Right lobe of liver (tissue), 6 donors: Measurements from ENCODE around the gene ACTN4. TPM values are rescaled to one million over a fixed set of nuclear protein-coding genes. Genes with fewer than 3 reads are reported as not detected.

Source experiments
- ATAC-seq, 4 donors: fragments of 200-7000 bp; cut with Tn5 transposase; one replicate each; pipeline ENCODE4 v1.9.1; 2020; ENCODE audit warnings: mild to moderate bottlenecking in 4 of 4, moderate library complexity in 4 of 4
- DNase-seq, 3 donors: peaks; one replicate each; pipeline ENCODE4 v3.0.0-alpha.2; 2020
- H3K27ac ChIP-seq, 3 donors: fragments of 200-600 bp; one replicate each; pipeline ENCODE4 v1.8.0; 2022
- H3K27me3 ChIP-seq, 2 donors: fragments of 200-600 bp; one replicate each; pipeline ENCODE4 v1.8.0; 2022
- H3K36me3 ChIP-seq, 4 donors: fragments of 200-600 bp; sonication (generic) in 1 of 4; one replicate each; pipeline versions ENCODE4 v1.5.1 to v1.8.0; 2017 to 2022; ENCODE audit warnings: control low read depth in 1 of 4
- H3K4me1 ChIP-seq, 4 donors: fragments of 200-600 bp; sonication (generic) in 1 of 4; one replicate each; pipeline versions ENCODE4 v1.5.1 to v1.8.0; 2017 to 2022; ENCODE audit warnings: control low read depth in 1 of 4
- H3K4me3 ChIP-seq, 3 donors: fragments of 200-600 bp; one replicate each; pipeline ENCODE4 v1.8.0; 2022
- H3K9me3 ChIP-seq, 4 donors: fragments of 200-600 bp; sonication (generic) in 1 of 4; one replicate each; pipeline versions ENCODE4 v1.5.1 to v1.8.0; 2017 to 2022; ENCODE audit warnings: control low read depth in 1 of 4
- POLR2A ChIP-seq: fragments of 450-650 bp; IDR thresholded peaks from one replicate; pipeline ENCODE4 v1.6.1; 2017; ENCODE audit warnings: antibody characterized with exemption, mild to moderate bottlenecking
- WGBS: methylation state at CpG from one replicate; pipeline ENCODE4 v1.1.6; 2018; ENCODE audit warnings: low coverage, low lambda C conversion rate; ENCODE audit not compliant: insufficient coverage; ENCODE audit errors: missing lambda C conversion rate; 5-methylcytosine and 5-hydroxymethylcytosine counted together
- intact Hi-C, 2 donors: fragments of 100-400 bp; cut with DNase I; formaldehyde crosslinking; loops; one replicate each; pipeline versions ENCODE4 v1.11.2 to v1.14.1; 2022
- total RNA-seq, 6 experiments: library from RNA; depleted of rRNA in 2 of 6; stranded (reverse); fragments of >200 nt in 2 of 6; fragmentation: NEBNext Ultra II Directional in 3 of 6; extraction: Animal tissue kit (Norgen Biotek cat#: 25700) in 3 of 6; gene quantifications; one replicate each; pipeline versions ENCODE4 v1.1.0 to v1.2.4, GENCODE V29; 2016 to 2023
- TF ChIP-seq, protein P1 (sequence below), 4 donors: fragments of 200-600 bp in 3 of 4; fragments of 450-650 bp in 1 of 4; IDR thresholded peaks; one replicate each; pipeline versions ENCODE4 v1.5.1 to v1.8.0; 2016 to 2022; ENCODE audit warnings: antibody characterized with exemption in 4 of 4, mild to moderate bottlenecking in 2 of 4
- donor health status: DM: no; HTN: yes; CAD: no.
- donor health status: DM: no; HTN: no; CAD: no.
- donor health status: DM: no; HTN: no; CAD: no.
- donor health status: DM: no; HTN: yes; CAD: no.
- donor health status: DM: no; HTN: yes; CAD: no.

ACTN4 gene
- total RNA-seq, 6 experiments from 2014 or later, result 142 to 306 (median 201) TPM

GRCh38 chr19:38675611-38676010 is 28.2 kb downstream of the ACTN4 start:
- ATAC-seq, result peak in 3 of 4 donors; percentile 4 to 38 (median 9)
- intact Hi-C loops, result no loop called here
- H3K27me3 ChIP-seq, result no peaks in the 10 kb centered on the region
- no peaks in the 10 kb centered on the region for H3K36me3 ChIP-seq
- no peak for TF ChIP-seq POLR2A
- TF ChIP-seq, protein P1, sequence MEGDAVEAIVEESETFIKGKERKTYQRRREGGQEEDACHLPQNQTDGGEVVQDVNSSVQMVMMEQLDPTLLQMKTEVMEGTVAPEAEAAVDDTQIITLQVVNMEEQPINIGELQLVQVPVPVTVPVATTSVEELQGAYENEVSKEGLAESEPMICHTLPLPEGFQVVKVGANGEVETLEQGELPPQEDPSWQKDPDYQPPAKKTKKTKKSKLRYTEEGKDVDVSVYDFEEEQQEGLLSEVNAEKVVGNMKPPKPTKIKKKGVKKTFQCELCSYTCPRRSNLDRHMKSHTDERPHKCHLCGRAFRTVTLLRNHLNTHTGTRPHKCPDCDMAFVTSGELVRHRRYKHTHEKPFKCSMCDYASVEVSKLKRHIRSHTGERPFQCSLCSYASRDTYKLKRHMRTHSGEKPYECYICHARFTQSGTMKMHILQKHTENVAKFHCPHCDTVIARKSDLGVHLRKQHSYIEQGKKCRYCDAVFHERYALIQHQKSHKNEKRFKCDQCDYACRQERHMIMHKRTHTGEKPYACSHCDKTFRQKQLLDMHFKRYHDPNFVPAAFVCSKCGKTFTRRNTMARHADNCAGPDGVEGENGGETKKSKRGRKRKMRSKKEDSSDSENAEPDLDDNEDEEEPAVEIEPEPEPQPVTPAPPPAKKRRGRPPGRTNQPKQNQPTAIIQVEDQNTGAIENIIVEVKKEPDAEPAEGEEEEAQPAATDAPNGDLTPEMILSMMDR (IDR thresholded peaks at IDR 0.05), result no peak
- H3K4me1 ChIP-seq, result peaks cover 0 to 68% (median 33%) of the 10 kb centered on the region in 4 donors
- peak overlapping the region; percentile 39 to 40 (median 39) for H3K27ac ChIP-seq
- DNase-seq, result no peak
- no peak overlapping the region for H3K4me3 ChIP-seq
- 56% methylated on average over 3 of the region's 5 CpGs for WGBS
- H3K9me3 ChIP-seq, result no peaks in the 10 kb centered on the region

DNA sequence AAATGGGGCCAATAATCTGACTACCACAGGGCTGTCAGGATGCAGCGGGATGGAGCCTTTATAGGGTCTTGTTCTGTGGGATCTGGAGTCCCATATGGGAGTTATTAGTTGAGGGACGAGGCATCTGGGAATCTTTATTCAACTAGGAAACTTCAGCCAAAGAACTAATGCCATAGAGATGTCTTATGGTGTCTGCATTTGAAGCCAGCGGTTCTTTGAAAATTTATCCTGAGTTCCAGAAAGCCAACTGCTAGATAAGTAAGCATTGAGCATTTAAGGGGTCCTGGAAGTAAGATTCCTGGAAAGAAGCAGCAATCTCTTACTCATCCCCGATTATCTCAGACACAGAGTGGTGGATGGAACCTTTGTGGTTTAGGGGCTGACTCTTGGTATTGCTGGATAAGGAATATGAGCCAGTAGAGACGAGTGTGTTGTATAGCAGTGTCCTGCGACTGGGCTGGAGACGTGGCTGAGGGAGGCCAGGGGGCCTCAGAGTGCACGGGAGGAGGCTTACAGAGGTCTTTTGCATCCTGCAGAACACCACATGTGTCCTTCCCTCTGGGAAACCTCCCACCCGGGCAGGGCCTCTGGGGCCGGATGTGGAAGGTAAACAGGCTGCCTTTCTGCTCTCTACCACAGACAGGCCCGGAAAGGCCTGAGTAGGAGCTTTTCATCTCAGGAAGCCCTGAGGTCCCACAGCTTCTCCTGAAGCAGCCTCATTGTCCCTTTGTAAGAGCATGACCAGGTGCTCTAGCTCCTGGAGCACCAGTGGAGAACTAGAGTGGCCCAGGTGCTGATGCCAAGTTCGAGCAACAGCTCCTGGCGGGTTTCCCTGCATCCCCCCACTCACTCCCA is 28.8 kb downstream of the ACTN4 start:
- Histone ChIP-seq H3K27ac (peak overlapping the region; percentile 39 to 40 (median 39)), H3K27me3 (no peaks in the 10 kb centered on the region), H3K9me3 (no peaks in the 10 kb centered on the region), H3K4me1 (peaks cover 0 to 68% (median 32%) of the 10 kb centered on the region in 4 donors), H3K4me3 (no peak overlapping the region), H3K36me3 (no peaks in the 10 kb centered on the region)
- intact Hi-C loops, result no loop called here
- ATAC-seq (peak in 3 of 4 donors; percentile 10 to 39 (median 15)), DNase-seq (no peak)
- no peak for TF ChIP-seq POLR2A
- TF ChIP-seq, protein P1 (IDR thresholded peaks at IDR 0.05), result no peak
- 44% methylated on average over 10 of the region's 13 CpGs for WGBS

DNA sequence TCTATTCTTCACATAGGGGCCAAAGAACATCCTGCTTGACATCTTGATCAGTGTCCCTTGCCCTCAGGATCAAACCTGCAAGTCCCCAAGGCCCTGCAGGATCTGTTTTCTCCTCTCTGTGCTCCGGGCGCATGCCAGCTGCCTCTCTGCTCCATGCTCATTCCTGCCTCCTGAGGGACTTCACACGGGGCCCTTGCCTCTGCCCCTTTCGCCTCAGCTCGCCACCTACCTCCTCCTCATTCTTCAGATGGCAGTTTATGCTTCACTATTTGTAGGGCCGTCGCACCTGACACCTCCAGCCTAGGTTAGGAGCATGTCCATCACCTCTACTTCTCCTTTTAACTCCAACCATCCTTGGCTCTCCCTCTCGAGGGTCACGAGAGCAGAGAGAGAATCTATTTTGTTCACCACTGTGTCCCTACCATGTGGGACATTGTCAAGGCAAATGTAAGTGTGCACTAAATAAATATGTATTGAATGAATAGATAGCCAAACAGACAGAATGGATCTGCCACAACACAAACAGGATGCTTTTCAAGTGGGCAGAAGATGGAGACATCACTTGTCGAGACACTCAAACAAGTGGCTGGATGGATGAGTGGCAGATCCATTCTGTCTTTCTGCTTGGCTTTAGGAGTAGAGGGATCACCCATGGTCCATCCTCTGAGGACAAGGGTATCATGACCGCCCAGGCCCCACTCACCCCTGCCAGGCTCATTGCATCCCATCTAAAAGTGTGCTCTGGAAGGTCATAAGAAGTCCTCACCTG is 29.6 kb downstream of the ACTN4 start:
- ATAC-seq (no peak), DNase-seq (no peak)
- H3K9me3 ChIP-seq, result no peaks in the 10 kb centered on the region
- peaks cover 0 to 66% (median 30%) of the 10 kb centered on the region in 4 donors for H3K4me1 ChIP-seq
- intact Hi-C loops, result no loop called here
- WGBS, result 70% methylated on average over 9 of the region's 11 CpGs
- TF ChIP-seq, protein P1 (IDR thresholded peaks at IDR 0.05), result no peak
- TF ChIP-seq POLR2A, result no peak
- H3K4me3 ChIP-seq, result no peak overlapping the region
- H3K27ac ChIP-seq, result peak overlapping the region in 2 of 3 donors; percentile 25 to 39
- no peaks in the 10 kb centered on the region for H3K36me3 ChIP-seq
- H3K27me3 ChIP-seq, result no peaks in the 10 kb centered on the region

GRCh38 chr19:38678217-38678890 is 30.9 kb downstream of the ACTN4 start:
- H3K9me3 ChIP-seq, result no peaks in the 10 kb centered on the region
- intact Hi-C loops, result no loop called here
- no peaks in the 10 kb centered on the region for H3K36me3 ChIP-seq
- no peaks in the 10 kb centered on the region for H3K27me3 ChIP-seq
- H3K27ac ChIP-seq, result peak overlapping the region in 1 of 3 donors; percentile 5
- ATAC-seq (no peak), DNase-seq (no peak)
- TF ChIP-seq, protein P1 (IDR thresholded peaks at IDR 0.05), result no peak
- no peak for TF ChIP-seq POLR2A
- 76% methylated on average over 13 of the region's 15 CpGs for WGBS
- H3K4me1 ChIP-seq, result peaks cover 0 to 72% (median 38%) of the 10 kb centered on the region in 4 donors
- H3K4me3 ChIP-seq, result no peak overlapping the region
